ENCODE data around the gene GPR55.
"Not testable (repeated sequence)": the region's sequence is repeated elsewhere in the genome, so short reads cannot be mapped to it uniquely, and the experiment has no call there.

GPR55 gene

DNA sequence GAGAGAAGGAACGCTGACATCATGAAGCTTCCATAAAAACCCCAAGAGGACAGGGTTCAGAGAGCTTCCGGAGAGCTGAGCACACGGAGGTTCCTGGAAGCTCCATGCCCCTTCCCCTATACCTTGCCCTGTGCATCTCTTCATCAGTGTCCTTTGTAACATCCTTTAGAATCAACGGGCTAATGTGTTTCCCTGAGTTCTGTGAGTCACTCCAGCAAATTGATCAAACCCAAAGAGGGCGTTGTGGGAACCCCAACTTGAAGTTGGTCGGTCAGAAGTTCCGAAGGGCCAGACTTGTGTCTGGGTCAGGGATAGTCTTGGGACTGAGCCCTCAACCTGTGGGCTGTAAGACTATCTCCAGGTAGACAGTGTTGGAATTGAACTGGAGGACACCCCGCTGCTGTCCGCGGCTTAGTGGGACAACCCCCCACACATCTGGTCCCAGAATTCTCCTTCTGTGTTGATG is 25.9 kb upstream of the GPR55 start:
- no peak for DNase-seq (ENCODE audit: low spot score)

DNA sequence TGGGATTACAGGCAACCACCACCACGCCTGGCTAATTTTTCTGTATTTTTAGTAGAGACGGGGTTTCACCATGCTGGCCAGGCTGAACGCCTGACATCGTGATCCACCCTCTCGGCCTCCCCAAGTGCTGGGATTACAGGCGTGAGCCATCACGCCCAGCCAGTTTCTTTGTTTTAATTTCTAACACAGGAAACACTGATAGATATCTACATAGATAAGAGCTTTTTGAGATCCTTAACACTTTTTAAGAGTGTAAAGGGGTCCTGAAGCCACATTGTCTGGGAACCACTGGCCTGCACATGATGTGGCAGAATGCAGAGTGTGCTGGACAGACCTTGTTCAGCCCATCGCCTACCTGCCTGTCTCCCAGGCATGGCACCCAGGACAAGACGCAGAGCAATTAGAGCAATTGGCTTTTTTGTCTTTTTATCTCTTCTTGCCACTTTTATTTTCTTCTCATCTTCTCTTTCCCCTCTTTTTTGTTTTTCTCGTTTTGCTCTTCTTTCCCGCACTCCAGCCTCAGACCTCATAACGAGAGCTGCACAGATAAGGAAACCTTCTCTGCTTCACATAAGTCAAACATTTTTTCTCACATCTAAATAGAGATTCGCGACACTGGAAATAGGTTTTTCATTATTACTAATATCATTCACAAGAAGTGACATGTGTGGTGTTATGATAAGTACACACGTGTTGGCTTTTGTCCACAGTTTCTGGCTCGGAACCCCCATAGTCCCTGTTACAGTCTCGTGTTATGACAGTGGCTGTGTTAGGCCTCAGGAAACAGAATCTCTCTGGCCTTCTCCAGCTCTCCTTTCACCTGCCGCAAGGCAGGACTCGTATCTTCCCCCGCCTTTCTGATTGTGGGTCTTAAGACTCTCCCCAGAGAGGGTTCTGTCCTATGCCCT is 25.2 kb upstream of the GPR55 start:
- no peak for DNase-seq (ENCODE audit: low spot score)

DNA sequence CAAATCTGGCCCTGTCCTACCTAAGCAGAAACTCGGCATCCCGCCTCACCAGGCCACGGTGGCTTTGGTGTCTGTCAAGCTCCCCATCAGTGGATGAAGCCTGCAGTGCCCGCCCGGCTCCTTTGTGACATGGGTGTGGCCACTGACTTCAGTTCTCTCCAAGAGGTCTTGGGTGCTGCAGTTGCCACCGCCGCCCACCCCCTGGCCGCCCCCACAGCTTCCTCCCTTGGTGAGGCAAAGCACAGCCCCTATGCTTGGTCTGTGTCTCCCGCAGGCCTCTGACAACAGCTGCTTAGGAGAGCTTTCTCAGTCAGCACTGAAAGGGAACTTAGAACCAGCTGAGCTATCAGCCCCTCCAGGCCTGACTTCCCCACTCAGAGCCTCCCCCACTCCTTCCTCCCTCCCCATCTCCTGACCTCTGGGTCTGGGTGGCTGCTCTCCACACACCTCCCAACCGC is 22.9 kb upstream of the GPR55 start:
- no peak for DNase-seq (ENCODE audit: low spot score)

DNA sequence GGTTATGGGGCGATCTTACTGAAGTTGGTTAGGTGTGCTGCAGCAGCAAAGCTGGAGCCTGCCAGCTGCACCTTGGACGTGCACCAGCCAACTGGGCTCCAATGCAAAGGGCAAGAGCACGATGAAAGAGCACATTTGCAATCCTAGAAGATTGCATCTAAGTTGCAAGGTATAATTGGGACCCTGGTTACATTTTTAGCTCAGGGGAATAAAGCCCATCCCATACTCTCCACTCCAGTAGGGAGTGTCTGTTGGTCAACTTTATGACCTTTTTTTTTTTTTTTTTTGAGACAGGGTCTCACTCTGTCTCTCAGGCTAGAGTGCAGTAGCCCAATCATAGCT is 22.2 kb upstream of the GPR55 start:
- DNase-seq (ENCODE audit: low spot score) = no peak

DNA sequence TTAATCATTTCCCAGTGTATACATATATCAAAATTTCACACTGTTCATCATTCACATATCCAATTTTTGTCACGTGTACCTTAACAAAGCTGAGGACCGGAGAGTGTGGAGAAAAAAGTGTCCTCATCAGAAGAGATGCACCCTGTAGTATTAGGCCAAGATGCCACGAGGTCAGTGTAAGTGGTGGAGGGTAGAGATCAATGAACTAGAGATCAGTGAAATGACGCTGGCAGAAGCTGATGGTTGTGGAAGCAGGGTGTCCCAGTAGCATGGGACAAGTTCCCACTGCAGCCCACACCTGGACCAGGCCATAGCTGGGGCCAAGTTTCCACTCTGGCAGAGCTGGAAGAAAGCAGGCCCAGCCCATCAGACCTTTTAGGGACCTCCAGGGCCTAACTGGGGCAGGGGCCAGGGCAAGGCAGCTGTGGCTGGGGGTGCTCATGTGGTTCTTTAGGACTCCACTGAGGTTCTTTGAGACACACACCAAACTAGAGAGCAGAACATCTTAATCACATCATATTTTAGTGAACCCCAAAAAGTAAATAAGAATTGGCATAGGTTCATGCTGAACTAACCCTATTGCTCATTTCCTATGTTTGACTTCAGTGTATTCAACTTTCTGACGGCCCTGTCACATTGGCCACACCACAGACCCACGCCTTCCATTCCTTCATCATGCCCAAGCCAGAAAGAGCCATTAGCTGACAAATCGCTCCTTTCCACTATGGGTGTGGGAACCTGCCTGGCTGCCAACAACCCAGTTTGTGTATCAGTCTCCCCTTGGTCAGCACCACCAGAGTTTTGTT is 21.6 kb upstream of the GPR55 start:
- DNase-seq (ENCODE audit: low spot score) = no peak

DNA sequence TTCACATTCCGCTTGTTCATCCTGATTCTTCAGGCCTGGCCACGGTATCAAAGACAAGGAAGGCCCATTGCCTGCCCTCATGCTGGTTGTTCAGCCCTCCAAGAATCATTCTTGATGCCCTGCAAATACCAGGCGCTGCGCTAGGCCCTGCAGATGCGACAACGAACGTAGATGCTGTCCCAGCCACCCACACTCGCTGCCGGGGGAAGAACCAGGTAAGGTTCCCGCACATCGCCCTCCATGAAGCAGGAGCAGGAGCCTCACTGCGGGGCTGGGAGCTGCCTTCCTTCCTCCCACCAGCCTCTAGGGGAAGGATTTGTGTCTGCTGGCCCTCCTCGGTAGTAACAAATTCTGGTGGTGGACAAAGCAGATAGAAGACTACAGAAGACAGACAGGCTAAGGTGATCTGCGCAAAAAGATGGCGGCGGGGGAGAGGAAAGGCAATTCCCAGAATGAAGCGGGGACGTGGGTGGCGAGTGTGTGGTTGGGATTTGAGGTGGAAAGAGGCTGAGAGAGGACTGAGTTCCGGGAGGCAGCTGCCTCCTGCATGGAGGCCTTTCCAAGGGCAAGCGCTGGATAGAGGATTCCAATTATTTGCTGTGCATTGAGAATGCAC is 19.8 kb upstream of the GPR55 start:
- DNase-seq (ENCODE audit: low spot score) = no peak

DNA sequence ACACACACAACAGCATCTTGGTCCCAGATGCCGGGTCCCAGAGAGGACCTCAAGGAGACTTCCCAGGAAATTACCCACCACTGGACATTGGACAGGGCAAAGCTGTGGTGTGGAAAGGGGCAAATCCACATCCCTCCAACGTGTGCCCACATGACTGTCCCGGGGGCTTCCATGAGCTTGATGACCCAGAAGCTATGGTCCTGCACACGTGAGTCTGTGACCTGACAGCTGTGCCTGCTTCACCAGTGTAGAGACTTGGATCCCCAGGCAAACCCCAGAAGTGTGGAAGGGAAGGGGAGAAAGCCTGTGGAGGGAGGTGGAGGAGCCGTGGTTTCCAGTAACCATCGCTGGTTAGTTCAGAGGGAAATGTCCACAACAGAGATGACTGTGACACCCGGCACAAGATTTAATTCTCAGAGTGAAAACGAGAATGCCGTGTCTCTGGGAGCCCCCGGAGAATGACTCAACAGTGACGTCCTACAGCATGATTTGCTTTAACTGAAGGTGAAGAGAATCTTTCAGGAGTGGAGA is 19.1 kb upstream of the GPR55 start:
- DNase-seq (ENCODE audit: low spot score) = no peak

DNA sequence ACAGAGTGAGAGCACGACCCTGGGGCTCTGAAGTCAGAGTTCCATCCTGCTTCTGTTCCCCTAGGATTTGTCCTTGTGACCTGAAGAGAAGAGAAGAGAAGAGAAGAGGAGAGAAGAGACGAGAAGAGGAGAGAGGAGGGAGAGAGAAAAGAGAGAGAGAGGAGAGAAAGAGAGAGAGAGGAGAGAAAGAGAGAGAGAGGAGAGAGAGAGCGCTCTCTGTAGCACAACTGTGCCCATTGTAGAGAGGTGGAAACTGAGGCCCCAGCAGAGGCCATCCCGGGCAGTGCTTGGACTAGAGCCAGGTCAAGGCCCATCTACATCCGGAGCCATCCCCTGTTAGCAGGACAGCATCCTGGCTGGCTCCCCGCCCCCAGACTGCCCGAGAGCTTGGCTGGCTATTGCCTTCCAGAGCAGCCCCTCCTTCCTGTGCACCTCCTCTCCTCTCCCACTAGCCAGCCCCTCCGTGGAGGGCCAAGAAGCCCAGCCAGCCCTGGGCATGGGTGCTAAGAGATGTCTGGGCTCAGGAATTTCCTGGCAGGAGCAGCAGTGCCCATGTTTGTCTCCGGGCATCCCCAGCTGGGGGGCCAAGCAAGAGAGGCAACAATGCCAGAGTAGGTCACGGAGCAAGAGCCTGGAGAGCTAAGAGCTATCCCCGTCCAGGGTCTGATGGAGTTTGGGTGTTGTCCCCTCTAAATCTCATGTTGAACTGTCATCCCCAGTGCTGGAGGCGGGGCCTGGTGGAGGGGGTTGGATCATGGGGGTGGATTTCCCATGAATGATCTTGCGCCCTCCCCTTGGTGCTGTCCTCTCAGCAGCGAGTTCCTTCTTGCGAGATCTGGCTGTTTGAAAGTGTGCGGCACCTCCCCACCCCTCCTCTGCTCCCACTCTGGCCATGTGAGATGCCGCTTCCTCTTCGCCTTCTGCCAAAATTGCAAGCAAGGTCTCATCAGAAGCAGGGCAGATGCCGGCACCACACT is 18.2 kb upstream of the GPR55 start:
- DNase-seq (ENCODE audit: low spot score) = no peak

DNA sequence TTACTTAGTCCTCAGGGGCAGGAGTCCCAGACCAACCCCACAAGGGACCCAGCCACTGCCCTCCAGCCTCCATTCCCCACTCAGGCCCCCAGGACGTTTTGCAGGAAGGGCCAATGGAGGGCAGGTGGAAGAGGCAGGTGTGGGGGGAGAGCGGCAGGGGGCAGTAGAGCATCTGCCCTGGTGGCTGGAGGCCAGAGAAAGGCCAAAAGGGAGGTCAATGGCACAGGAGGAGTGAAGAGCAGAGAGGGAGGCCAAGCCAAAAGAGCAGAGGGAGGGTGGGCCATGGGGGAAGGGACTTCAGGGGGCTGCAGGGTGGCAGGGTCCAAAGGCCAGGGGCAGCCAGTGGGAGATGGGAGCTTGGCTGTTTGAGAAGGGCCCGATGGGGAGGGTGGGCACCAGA is 17.3 kb upstream of the GPR55 start:
- DNase-seq (ENCODE audit: low spot score) = no peak

DNA sequence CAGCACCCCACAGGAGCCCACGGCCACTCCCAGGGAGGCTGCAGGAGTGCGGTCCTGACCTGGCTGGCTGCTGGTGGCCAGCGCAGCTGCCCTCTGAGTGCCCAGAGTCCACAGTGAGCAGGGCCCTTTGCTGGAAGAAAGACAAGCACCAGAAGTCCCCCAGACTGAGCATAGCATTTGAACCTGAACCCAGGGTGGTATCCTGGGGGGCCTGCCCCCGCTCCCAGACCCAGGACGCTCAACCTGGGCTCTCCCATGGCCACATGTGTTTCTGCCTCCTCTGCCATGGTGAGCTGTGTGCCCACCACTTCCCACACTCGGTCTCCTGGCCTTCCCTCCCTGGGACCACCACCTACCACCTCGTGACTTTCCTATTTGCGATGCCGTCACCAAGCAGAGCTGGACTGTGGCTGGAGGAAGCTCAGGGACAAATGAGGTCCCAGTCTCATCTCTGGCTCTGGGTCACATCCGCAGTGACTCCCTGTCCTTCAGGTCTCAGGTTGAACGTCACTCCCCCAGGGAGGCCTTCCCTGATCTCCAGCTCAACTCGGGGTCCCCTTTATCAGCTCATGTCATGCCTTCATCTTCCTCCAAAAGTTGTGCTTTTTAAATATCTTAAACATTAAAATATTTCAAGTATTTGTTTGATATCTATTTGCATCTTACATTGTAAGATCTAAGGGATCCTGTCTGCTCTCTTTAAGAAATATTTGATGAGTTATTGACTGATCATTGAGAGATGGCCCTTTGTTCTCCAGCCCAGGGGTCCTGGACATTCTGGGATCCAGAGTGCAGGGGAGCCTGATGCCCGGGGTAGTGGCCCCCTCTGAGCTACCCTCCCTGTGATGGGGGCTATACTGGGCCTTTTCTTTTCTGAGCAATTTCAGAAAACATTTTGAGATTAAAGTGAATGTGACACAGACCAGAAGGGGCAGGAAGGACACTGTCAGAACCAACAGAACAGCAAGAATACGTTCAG is 16.4 kb upstream of the GPR55 start:
- DNase-seq (ENCODE audit: low spot score) = no peak

DNA sequence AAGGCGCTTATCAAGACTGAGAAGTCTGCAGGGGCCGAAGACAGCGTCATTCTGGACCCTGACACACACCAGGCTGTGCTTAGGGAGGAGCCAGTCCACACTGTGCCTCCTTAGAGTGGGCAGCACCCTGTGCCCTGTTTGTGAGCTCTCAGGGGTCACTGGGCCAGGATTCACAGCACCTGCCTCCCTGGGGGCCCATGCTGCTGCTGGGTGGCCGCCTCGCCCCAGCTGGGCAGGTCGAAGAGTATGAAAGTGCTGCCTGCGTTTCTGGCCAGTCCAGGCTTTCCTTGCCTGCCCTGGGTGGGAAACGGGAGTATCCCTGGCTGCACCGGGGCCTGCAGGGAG is 15.4 kb upstream of the GPR55 start:
- DNase-seq (ENCODE audit: low spot score) = no peak

DNA sequence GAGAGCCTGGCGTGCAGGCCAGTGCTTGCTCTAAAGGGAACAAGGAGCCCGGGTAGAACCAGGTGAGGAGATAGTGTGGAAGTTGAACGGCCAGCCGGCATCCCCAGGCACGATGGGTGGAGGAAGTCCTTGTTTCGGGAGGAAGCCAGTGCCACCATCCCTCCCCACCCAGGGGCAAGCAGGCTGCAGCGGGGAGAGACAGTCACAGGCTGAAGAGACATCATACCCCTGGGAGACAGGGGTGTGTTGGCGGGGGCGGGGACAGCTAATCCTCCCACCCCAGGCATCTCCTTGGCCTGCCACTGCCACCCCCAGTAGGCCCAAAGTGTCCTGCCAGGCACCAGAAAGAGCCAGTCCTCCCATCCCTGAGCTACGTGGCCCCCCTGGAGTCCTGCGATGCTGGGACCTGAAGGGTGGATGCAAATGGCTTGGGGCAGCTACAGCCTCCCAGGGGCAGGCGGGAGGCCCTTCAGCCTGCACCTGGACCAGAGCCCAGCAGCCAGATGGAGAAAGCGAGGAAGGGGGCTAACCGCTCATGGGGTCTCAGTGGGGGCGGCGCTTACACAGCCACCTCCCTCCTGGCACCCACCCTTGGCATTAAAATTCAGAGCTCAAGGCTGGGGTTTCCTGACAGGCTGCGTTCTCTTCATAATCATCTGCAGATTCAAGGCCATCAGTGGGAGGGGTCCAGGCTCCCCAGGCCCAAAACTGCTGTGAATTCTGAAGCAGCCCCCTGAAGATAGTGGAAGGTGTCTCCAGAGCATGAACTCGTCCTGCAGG is 14.8 kb upstream of the GPR55 start:
- DNase-seq (ENCODE audit: low spot score) = no peak

DNA sequence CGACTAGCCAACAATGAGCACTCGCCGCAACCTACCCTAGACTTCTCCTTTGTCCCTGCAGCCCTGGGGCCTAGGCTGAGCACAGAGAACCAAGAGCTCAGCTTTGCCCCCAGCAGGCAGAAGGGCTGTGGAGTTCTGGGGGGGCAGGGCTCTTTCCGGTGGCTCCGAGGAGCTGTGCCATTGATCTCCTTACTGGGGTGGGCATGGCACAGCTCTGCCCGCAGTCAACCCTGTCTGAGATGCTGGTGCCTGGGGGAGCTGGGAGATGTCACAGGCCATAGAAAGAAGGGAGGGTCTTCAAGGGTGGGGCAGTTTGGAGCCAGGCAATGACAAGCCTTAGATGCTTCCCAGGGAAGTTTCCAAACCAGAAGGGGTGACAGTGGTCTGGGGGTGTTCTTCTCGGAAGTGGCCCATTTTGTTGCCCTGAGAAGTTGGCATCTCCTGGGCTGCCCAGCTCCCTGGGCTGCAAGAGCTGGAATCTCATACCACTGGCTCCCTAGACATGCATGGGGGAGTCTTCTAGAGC is 14.1 kb upstream of the GPR55 start:
- no peak for DNase-seq (ENCODE audit: low spot score)

DNA sequence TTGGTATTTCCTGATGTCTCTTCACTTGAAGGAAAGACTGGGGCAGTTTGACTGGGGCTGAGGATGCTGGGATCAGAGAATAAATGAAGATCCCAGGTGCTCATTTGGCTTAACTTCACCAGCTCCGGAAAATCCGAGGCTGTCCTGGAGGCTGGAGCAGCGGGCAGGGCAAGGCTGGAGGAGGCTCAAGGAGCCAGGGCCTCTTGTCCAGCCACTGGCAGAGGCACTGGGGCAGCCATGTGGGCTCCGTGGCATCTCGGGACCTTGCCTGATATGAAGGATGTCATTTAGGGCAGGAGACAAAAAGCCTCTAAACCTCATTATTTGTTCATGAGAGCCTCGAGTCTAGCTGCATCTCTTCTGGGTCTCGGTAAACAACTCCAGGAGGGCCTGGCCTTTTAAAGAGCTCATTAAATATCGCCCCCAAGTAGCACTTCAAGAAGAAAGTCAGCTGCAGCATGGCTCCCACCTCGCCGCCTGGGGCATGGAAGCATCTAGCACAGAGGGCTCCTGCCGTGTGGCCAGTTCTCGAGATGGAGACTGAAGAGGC is 13.5 kb upstream of the GPR55 start:
- DNase-seq (ENCODE audit: low spot score) = no peak

DNA sequence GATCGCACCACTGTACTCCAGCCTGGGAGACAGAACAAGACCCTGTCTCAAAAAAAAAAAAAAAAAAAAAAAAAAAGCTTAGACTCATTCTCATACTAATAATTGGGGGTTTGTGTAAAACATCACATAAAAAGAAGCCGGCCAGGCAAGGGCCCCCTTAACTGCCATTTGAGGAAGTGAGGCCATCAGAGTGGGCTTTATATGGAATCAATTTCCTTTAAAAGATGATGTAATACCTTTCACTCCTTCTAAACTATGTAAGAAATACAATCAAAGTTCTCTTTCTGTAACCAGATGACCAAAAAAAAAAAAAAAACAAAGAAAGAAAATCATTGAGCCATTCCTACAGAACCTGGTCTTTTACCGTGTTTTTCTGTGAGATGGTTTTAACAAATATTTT is 13.1 kb upstream of the GPR55 start:
- DNase-seq (ENCODE audit: low spot score) = no peak

DNA sequence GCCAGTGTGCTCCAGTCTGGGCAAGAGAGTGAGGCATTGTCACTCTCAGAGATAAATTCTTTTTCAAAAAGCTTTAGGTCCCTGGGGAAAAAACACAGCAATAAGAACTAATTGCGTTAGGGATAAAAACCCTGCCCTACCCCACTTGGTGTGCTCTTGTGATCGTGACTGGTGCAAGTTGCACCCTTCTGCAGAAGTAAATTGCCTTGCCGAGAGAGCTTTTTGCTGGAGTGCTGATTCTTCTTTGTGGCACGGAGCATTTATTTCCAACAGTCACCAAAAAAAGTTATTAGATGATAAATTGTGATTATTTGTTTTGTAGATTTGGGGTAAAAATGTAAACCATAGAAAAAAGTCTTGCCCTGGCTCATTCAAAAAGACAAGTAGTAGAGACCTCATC is 12.3 kb upstream of the GPR55 start:
- no peak for DNase-seq (ENCODE audit: low spot score)

DNA sequence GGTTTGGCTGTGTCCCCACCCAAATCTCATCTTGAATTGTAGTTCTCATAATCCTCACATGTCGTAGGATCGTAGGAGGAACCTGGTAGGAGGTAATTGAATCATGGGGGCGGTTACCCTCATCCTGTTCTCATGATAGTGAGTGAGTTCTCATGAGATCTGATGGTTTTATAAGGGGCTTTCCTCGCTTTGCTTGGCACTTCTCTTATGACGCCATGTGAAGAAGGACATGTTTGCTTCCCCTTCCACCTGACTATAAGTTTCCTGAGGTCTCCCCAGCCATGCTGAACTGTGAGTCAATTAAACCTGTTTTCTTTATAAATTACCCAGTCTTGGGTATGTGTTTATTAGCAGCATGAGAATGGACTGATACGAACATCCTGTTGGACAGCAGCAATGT is 11.2 kb upstream of the GPR55 start:
- DNase-seq (ENCODE audit: low spot score) = not testable (repeated sequence)

DNA sequence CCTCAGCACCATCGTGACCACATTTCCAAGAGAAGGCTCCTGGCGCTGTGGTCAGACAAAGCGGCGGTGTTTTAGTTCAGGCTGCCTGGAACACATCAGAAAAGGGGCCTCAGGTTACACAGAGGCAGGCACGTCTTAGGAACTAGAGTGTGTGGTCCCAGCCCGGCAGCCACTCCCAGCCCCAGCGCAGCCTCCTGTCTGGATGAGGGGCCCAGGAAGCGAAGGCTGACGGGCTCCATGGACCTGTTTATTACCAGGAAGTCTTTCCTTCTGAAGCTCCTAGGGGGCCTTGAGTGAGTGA is 10.0 kb upstream of the GPR55 start:
- DNase-seq (ENCODE audit: low spot score) = no peak

All from SW480 (cell line).